Epidermal melanocyte (primary cell): ENCODE results near the gene MXD4.

ENCODE experiments used
- DNase-seq: peaks from one replicate; pipeline ENCODE4 v3.0.0; 2011; ENCODE audit warnings: low spot score; ENCODE audit not compliant: insufficient read length

The MXD4 gene

GRCh38 chr4:2261853-2262144 lies at the start of gene MXD4:
Gene MXD4 (minus strand): TSS chr4:2262109. CDS start chr4:2261980, 129 bp downstream.
- DNase-seq, result no peak

GRCh38 chr4:2306773-2307410 lies 45.0 kb upstream of the MXD4 start:
- DNase-seq, result no peak

GRCh38 chr4:2305766-2306501 lies 44.0 kb upstream of the MXD4 start:
- no peak for DNase-seq

- DNase-seq, result no peak
Observed at GRCh38 chr4:2304877-2305561, 43.1 kb upstream of the MXD4 start.

GRCh38 chr4:2304321-2304876 lies 42.5 kb upstream of the MXD4 start:
- no peak for DNase-seq

- DNase-seq, result no peak
Observed at GRCh38 chr4:2303686-2304320, 41.9 kb upstream of the MXD4 start.

- no peak for DNase-seq
Observed at GRCh38 chr4:2303121-2303685, 41.3 kb upstream of the MXD4 start.

- DNase-seq, result no peak
Observed at GRCh38 chr4:2302387-2303119, 40.6 kb upstream of the MXD4 start.

GRCh38 chr4:2301806-2302205 lies 39.9 kb upstream of the MXD4 start:
- no peak for DNase-seq

GRCh38 chr4:2301225-2301642 lies 39.3 kb upstream of the MXD4 start:
- DNase-seq, result no peak

- DNase-seq, result no peak
Observed at GRCh38 chr4:2300431-2301224, 38.7 kb upstream of the MXD4 start.

GRCh38 chr4:2299794-2300193 lies 37.9 kb upstream of the MXD4 start:
- DNase-seq, result no peak

GRCh38 chr4:2298532-2298991 lies 36.7 kb upstream of the MXD4 start:
- DNase-seq, result no peak

- DNase-seq, result no peak
Observed at GRCh38 chr4:2297606-2298531, 36.0 kb upstream of the MXD4 start.

GRCh38 chr4:2296631-2297601 lies 35.0 kb upstream of the MXD4 start:
- no peak for DNase-seq

- no peak for DNase-seq
Observed at GRCh38 chr4:2295900-2296442, 34.1 kb upstream of the MXD4 start.

GRCh38 chr4:2295500-2295899 lies 33.6 kb upstream of the MXD4 start:
- DNase-seq, result no peak
